GM23338 (cell line): ENCODE data around the gene DCLK2. TPM values are rescaled to one million over a fixed set of nuclear protein-coding genes. Genes with fewer than 3 reads are reported as not detected.

Experiments
- ATAC-seq: fragments of 200-7000 bp; cut with Tn5 transposase; 3 replicates; pipeline ENCODE4 v1.9.1; 2020
- DNase-seq: peaks from one replicate; pipeline ENCODE4 v3.0.0-alpha.2; 2015; ENCODE audit warnings: low spot score
- H2AFZ ChIP-seq: fragments of 200-600 bp; sonication (generic); 2 replicates; pipeline ENCODE4 v1.8.0; 2016; ENCODE audit warnings: antibody characterized with exemption, mild to moderate bottlenecking, moderate library complexity
- H3F3A ChIP-seq: fragments of 200-600 bp; sonication (generic); replicated peaks from 2 replicates; pipeline ENCODE4 v1.8.0; 2017; ENCODE audit warnings: antibody characterized with exemption, mixed run types, low read depth
- H3K27ac ChIP-seq: fragments of 200-600 bp; sonication (generic); 2 replicates; pipeline ENCODE4 v1.6.1; 2016; ENCODE audit warnings: low read depth
- H3K27me3 ChIP-seq: fragments of 200-600 bp; sonication (generic); 2 replicates; pipeline ENCODE4 v1.8.0; 2016; ENCODE audit warnings: mild to moderate bottlenecking, mixed run types, moderate library complexity; ENCODE audit not compliant: insufficient read depth
- H3K36me3 ChIP-seq: fragments of 200-600 bp; sonication (generic); 2 replicates; pipeline ENCODE4 v1.8.0; 2016; ENCODE audit warnings: mild to moderate bottlenecking; ENCODE audit not compliant: insufficient read depth
- H3K4me1 ChIP-seq: fragments of 200-600 bp; sonication (generic); 2 replicates; pipeline ENCODE4 v1.8.0; 2016; ENCODE audit warnings: mild to moderate bottlenecking, moderate library complexity; ENCODE audit not compliant: insufficient read depth
- H3K4me2 ChIP-seq: fragments of 200-600 bp; sonication (generic); 2 replicates; pipeline ENCODE4 v1.7.1; 2017; ENCODE audit warnings: mixed run types
- H3K4me3 ChIP-seq: fragments of 200-600 bp; sonication (generic); 2 replicates; pipeline ENCODE4 v1.6.1; 2016; ENCODE audit warnings: mixed run types
- H3K79me2 ChIP-seq: fragments of 200-600 bp; sonication (generic); replicated peaks from 2 replicates; pipeline ENCODE4 v1.8.0; 2017; ENCODE audit warnings: mild to moderate bottlenecking; ENCODE audit not compliant: insufficient read depth
- H3K9me2 ChIP-seq: fragments of 200-600 bp; sonication (generic); 2 replicates; pipeline ENCODE4 v1.8.0; 2017; ENCODE audit not compliant: insufficient read depth
- H4K20me1 ChIP-seq: fragments of 200-600 bp; sonication (generic); replicated peaks from 2 replicates; pipeline ENCODE4 v1.8.0; 2017; ENCODE audit warnings: mild to moderate bottlenecking; ENCODE audit not compliant: insufficient read depth
- H3K27ac Mint-ChIP-seq: 2 replicates; pipeline ENCODE4 v1.8.0; 2020; ENCODE audit warnings: inconsistent platforms, mild to moderate bottlenecking, moderate library complexity, mixed read lengths
- H3K27me3 Mint-ChIP-seq: 3 replicates; pipeline ENCODE4 v1.8.0; 2022; ENCODE audit warnings: low read depth, mild to moderate bottlenecking, moderate library complexity, mixed read lengths, inconsistent platforms; ENCODE audit not compliant: insufficient read depth, poor library complexity
- H3K36me3 Mint-ChIP-seq: 3 replicates; pipeline ENCODE4 v1.8.0; 2021; ENCODE audit warnings: low read depth, mild to moderate bottlenecking, inconsistent platforms, moderate library complexity, mixed read lengths
- H3K4me1 Mint-ChIP-seq: 3 replicates; pipeline ENCODE4 v1.8.0; 2020; ENCODE audit warnings: mild to moderate bottlenecking, inconsistent platforms, mixed read lengths
- H3K4me3 Mint-ChIP-seq: 3 replicates; pipeline ENCODE4 v1.8.0; 2021; ENCODE audit warnings: moderate library complexity, mild to moderate bottlenecking, inconsistent platforms, mixed read lengths
- H3K9me3 Mint-ChIP-seq: 3 replicates; pipeline ENCODE4 v1.8.0; 2020; ENCODE audit warnings: moderate library complexity, mild to moderate bottlenecking, inconsistent platforms, mixed read lengths
- CREB1 ChIP-seq: fragments of 250-450 bp; sonication (Bioruptor Pico); IDR thresholded peaks from 2 replicates; pipeline ENCODE4 v1.5.0; 2020; ENCODE audit warnings: low read depth, mild to moderate bottlenecking, moderate library complexity
- CTCF ChIP-seq, 2 experiments: fragments of 200-600 bp in 1 of 2; sonication (generic) in 1 of 2; conservative IDR thresholded peaks; 2 replicates each; pipeline versions ENCODE4 v1.5.1 to v1.6.1; 2016 to 2017; ENCODE audit warnings: antibody characterized with exemption in 2 of 2, low read depth in 2 of 2, mild to moderate bottlenecking in 2 of 2, moderate library complexity in 1 of 2
- ETS1 ChIP-seq: IDR thresholded peaks from 2 replicates; pipeline ENCODE4 v1.6.1; 2016; ENCODE audit warnings: antibody characterized with exemption
- EZH2 ChIP-seq: fragments of 200-600 bp; sonication (generic); IDR thresholded peaks from one replicate; pipeline ENCODE4 v1.8.0; 2017; ENCODE audit warnings: antibody characterized with exemption, mild to moderate bottlenecking, low read depth; ENCODE audit not compliant: unreplicated experiment
- EZH2phosphoT487 ChIP-seq: fragments of 200-600 bp; sonication (generic); IDR thresholded peaks from one replicate; pipeline ENCODE4 v1.8.1; 2018; ENCODE audit warnings: antibody characterized with exemption; ENCODE audit not compliant: unreplicated experiment
- JUNB ChIP-seq: IDR thresholded peaks from one replicate; pipeline ENCODE4 v1.6.1; 2016; ENCODE audit warnings: antibody characterized with exemption; ENCODE audit not compliant: unreplicated experiment
- NANOG ChIP-seq: IDR thresholded peaks from 2 replicates; pipeline ENCODE4 v1.6.1; 2016; ENCODE audit warnings: antibody characterized with exemption, borderline replicate concordance
- POLR2AphosphoS5 ChIP-seq: IDR thresholded peaks from 2 replicates; pipeline ENCODE4 v1.6.1; 2016; ENCODE audit warnings: antibody characterized with exemption, low read depth
- REST ChIP-seq: IDR thresholded peaks from one replicate; pipeline ENCODE4 v1.6.1; 2018; ENCODE audit warnings: antibody characterized with exemption; ENCODE audit not compliant: unreplicated experiment
- STAT1 ChIP-seq: IDR thresholded peaks from one replicate; pipeline ENCODE4 v1.6.1; 2016; ENCODE audit warnings: antibody characterized with exemption; ENCODE audit not compliant: unreplicated experiment
- ZNF114 ChIP-seq: fragments of 250-450 bp; sonication (Bioruptor Pico); IDR thresholded peaks from 2 replicates; pipeline ENCODE4 v1.5.0; 2020; ENCODE audit warnings: mild to moderate bottlenecking, moderate library complexity
- ZNF331 ChIP-seq: fragments of 250-450 bp; sonication (Bioruptor Pico); IDR thresholded peaks from 2 replicates; pipeline ENCODE4 v1.5.0; 2020; ENCODE audit warnings: low read depth, mild to moderate bottlenecking, moderate library complexity
- ZNF462 ChIP-seq: fragments of 250-450 bp; sonication (Bioruptor Pico); IDR thresholded peaks from 2 replicates; pipeline ENCODE4 v1.5.0; 2020; ENCODE audit warnings: mild to moderate bottlenecking, moderate library complexity
- polyA plus RNA-seq: library from polyadenylated mRNA; unstranded; fragments of >200 nt; fragmentation: Nextera tagmentation; extraction: Ambion mirVana; gene quantifications from 2 replicates; pipeline ENCODE4 v1.2.1, GENCODE V29; 2016
- total RNA-seq: library from RNA; depleted of rRNA; stranded (reverse); fragments of >200 nt; shearing (Covaris generic); gene quantifications from 2 replicates; pipeline ENCODE4 v1.2.3, GENCODE V29; 2014

DCLK2 gene
- total and polyA plus RNA-seq, 2 experiments from 2014 or later, result 0.49 TPM; not detected in 1

- Histone ChIP-seq H3K27ac (no peak overlapping the region), H2AFZ (0 out of 2 replicates have a peak overlapping the region, but pooled peaks have one; percentile 72), H3K4me3 (no peak overlapping the region), H3K79me2 (no peaks in the 10 kb centered on the region), H3K4me1 (no peaks in the 10 kb centered on the region), H3K36me3 (no peaks in the 10 kb centered on the region), H3K4me2 (no peak overlapping the region), H3K9me2 (peaks cover under 1% of the 10 kb centered on the region; the same call in 1 of the 2 replicates), H3F3A (no peaks in the 10 kb centered on the region), H3K27me3 (no peaks in the 10 kb centered on the region), H4K20me1 (no peaks in the 10 kb centered on the region)
- Mint-ChIP-seq H3K27ac (no peak overlapping the region), H3K4me1 (peaks cover 4% of the 10 kb centered on the region; the same call in 2 of the 3 replicates), H3K4me3 (no peak overlapping the region), H3K9me3 (no peaks in the 10 kb centered on the region), H3K36me3 (no peaks in the 10 kb centered on the region), H3K27me3 (peaks cover 3% of the 10 kb centered on the region)
- TF ChIP-seq ETS1 (no peak), CREB1 (CRISPR knock-in tag) (no peak), EZH2phosphoT487 (no peak), REST (no peak), NANOG (no peak), ZNF462 (CRISPR knock-in tag) (no peak), STAT1 (no peak), CTCF (conservative IDR thresholded peaks at IDR 0.05; ENCODE audit: low read depth in 2 of 2) (no peak), ZNF114 (CRISPR knock-in tag) (no peak), POLR2AphosphoS5 (no peak), ZNF331 (CRISPR knock-in tag) (no peak), JUNB (no peak), EZH2 (no peak)
- DNase-seq, result no peak
- no peak for ATAC-seq
These were observed 72.4 kb downstream of the DCLK2 start for GRCh38 chr4:150150629-150151062.
